Endothelial cell of umbilical vein (primary cell): ENCODE results near the gene KCNJ6. TPM values are rescaled to one million over a fixed set of nuclear protein-coding genes. Genes with fewer than 3 reads are reported as not detected.

Source experiments
- BruUV-seq: library from RNA; stranded (reverse); fragments of 400-500 nt; replicated peaks from 2 replicates; lab custom pipeline; 2021; lab: Mats Ljungman, UMichigan
- CTCF ChIA-PET: fragments of 300-600, 350-600 bp; sonication (Branson Sonifier 250); formaldehyde crosslinking; loops from one replicate; lab custom pipeline; 2021; ENCODE audit warnings: antibody characterized with exemption, inconsistent platforms; lab: Charles Lee
- POLR2A ChIA-PET: fragments of 300-600, 350-600 bp; sonication (Branson Sonifier 250); formaldehyde crosslinking; loops from one replicate; lab custom pipeline; 2021; ENCODE audit warnings: antibody characterized with exemption, inconsistent platforms; lab: Charles Lee
- DNase-seq: peaks from one replicate; pipeline ENCODE4 v3.0.0-alpha.2; 2011; ENCODE audit warnings: low read depth, low spot score
- FAIRE-seq: peaks from 2 replicates; lab custom pipeline; 2011; peaks lifted over from hg19 to GRCh38; lab: Jason Lieb, UNC
- H2AFZ ChIP-seq: 2 replicates; pipeline ENCODE4 v1.6.0; 2012; ENCODE audit warnings: low read depth, low read length, control low read depth, inconsistent platforms
- H3K27ac ChIP-seq: 2 replicates; pipeline ENCODE4 v1.5.1; 2011; ENCODE audit warnings: low read depth, mild to moderate bottlenecking, control low read depth, low read length, moderate library complexity; ENCODE audit not compliant: insufficient read depth
- H3K27me3 ChIP-seq, 2 experiments: 2 replicates each; pipeline versions ENCODE4 v1.6.0 to v1.6.1; 2011; ENCODE audit warnings: low read length in 2 of 2, mixed read lengths in 1 of 2; ENCODE audit not compliant: control insufficient read depth in 2 of 2, insufficient read depth in 2 of 2
- H3K36me3 ChIP-seq, 2 experiments: 2 replicates in 1 of 2; 3 replicates in 1 of 2; pipeline ENCODE4 v1.5.1; 2011; ENCODE audit warnings: low read length in 2 of 2, mild to moderate bottlenecking in 1 of 2, moderate library complexity in 1 of 2; ENCODE audit not compliant: control insufficient read depth in 2 of 2, insufficient read depth in 2 of 2; ENCODE audit errors: extremely low read depth in 1 of 2
- H3K4me1 ChIP-seq: 3 replicates; pipeline ENCODE4 v1.5.1; 2011; ENCODE audit warnings: mild to moderate bottlenecking, low read length; ENCODE audit not compliant: control insufficient read depth, insufficient read depth; ENCODE audit errors: extremely low read depth
- H3K4me2 ChIP-seq: 2 replicates; pipeline ENCODE4 v1.6.1; 2011; ENCODE audit warnings: low read length, control low read depth, mixed read lengths; ENCODE audit not compliant: insufficient read depth
- H3K4me3 ChIP-seq, 3 experiments: fragments of 200-600 bp in 1 of 3; sonication (generic), shearing (Covaris generic) in 1 of 3; replicated peaks in 1 of 3; 2 replicates each; pipeline ENCODE4 v1.5.1; 2011 to 2016; ENCODE audit warnings: control low read depth in 3 of 3, low read length in 3 of 3, mild to moderate bottlenecking in 2 of 3, inconsistent platforms in 1 of 3, low read depth in 1 of 3, moderate library complexity in 1 of 3; ENCODE audit not compliant: insufficient read depth in 1 of 3
- H3K79me2 ChIP-seq: 2 replicates; pipeline ENCODE4 v1.6.0; 2012; ENCODE audit warnings: low read length, inconsistent platforms; ENCODE audit not compliant: control insufficient read depth, insufficient read depth
- H3K9ac ChIP-seq: replicated peaks from 2 replicates; pipeline ENCODE3; 2011; ENCODE audit warnings: low read length, control low read depth; ENCODE audit not compliant: insufficient read depth; ENCODE audit errors: extremely low read depth
- H3K9me1 ChIP-seq: replicated peaks from 3 replicates; pipeline ENCODE4 v1.6.0; 2011; ENCODE audit warnings: mild to moderate bottlenecking, low read length; ENCODE audit not compliant: control insufficient read depth, insufficient read depth; ENCODE audit errors: extremely low read depth
- H3K9me3 ChIP-seq: replicated peaks from 2 replicates; pipeline ENCODE4 v1.5.1; 2012; ENCODE audit warnings: low read length, inconsistent platforms; ENCODE audit not compliant: control insufficient read depth, insufficient read depth
- H4K20me1 ChIP-seq: replicated peaks from 2 replicates; pipeline ENCODE3; 2011; ENCODE audit warnings: mild to moderate bottlenecking, low read length; ENCODE audit not compliant: control insufficient read depth, insufficient read depth; ENCODE audit errors: extremely low read depth
- CTCF ChIP-seq, 2 donors: IDR thresholded peaks; 1 replicate in 1 of 2; 2 replicates in 1 of 2; pipeline ENCODE4 v1.5.1; 2011; ENCODE audit warnings: low read length in 2 of 2, mild to moderate bottlenecking in 2 of 2, moderate library complexity in 2 of 2, control low read depth in 1 of 2, inconsistent platforms in 1 of 2, low read depth in 1 of 2; ENCODE audit not compliant: insufficient read depth in 1 of 2; ENCODE audit errors: extremely low read depth in 1 of 2
- EZH2 ChIP-seq: IDR thresholded peaks from 2 replicates; pipeline ENCODE4 v1.6.1; 2012; ENCODE audit warnings: borderline replicate concordance, low read depth, mild to moderate bottlenecking, moderate library complexity, low read length, inconsistent platforms; ENCODE audit not compliant: severe bottlenecking
- FOS ChIP-seq: IDR thresholded peaks from 2 replicates; pipeline ENCODE4 v1.6.1; 2011; ENCODE audit warnings: mild to moderate bottlenecking, low read length, moderate library complexity, borderline replicate concordance; ENCODE audit not compliant: insufficient read depth
- GATA2 ChIP-seq: IDR thresholded peaks from 2 replicates; pipeline ENCODE4 v1.7.0; 2011; ENCODE audit warnings: low read depth, mild to moderate bottlenecking, moderate library complexity, mixed read lengths, low read length; ENCODE audit not compliant: insufficient read length, insufficient read depth
- JUN ChIP-seq: IDR thresholded peaks from 2 replicates; pipeline ENCODE4 v1.6.1; 2011; ENCODE audit warnings: borderline replicate concordance, low read depth; ENCODE audit not compliant: insufficient read length, insufficient read depth
- MAX ChIP-seq: IDR thresholded peaks from 2 replicates; pipeline ENCODE4 v1.6.1; 2011; ENCODE audit not compliant: insufficient read depth, insufficient read length
- MYC ChIP-seq: IDR thresholded peaks from one replicate; pipeline ENCODE4 v1.6.1; 2011; ENCODE audit warnings: mild to moderate bottlenecking, low read depth, low read length
- POLR2A ChIP-seq: IDR thresholded peaks from 2 replicates; pipeline ENCODE4 v1.6.1; 2012; ENCODE audit warnings: low read depth, mild to moderate bottlenecking, control low read depth, low read length
- POLR2AphosphoS5 ChIP-seq: IDR thresholded peaks from 2 replicates; pipeline ENCODE4 v1.6.1; 2012; ENCODE audit warnings: low read depth, mild to moderate bottlenecking, control low read depth, low read length, moderate library complexity; ENCODE audit not compliant: insufficient read depth
- dilution Hi-C: fragments of 300-500 bp; cut with MboI; formaldehyde crosslinking; loops from one replicate; pipeline ENCODE4 v1.15.0; 2019; ENCODE audit warnings: low sequenced_read_pairs; ENCODE audit not compliant: extremely low pct_ligation_motif_present
- intact Hi-C: fragments of 100-400 bp; cut with micrococcal nuclease; formaldehyde crosslinking; loops from one replicate; pipeline ENCODE4 v1.10.0; 2022
- polyA plus RNA-seq, 4 experiments: library from polyadenylated mRNA; depleted of rRNA in 3 of 4; stranded (reverse) in 3 of 4; unstranded in 1 of 4; fragments of >200 nt; gene quantifications; 2 replicates each; pipeline versions ENCODE4 v1.2.1 to v1.2.3, GENCODE V29; 2011 to 2012; ENCODE audit warnings: missing spikeins in 1 of 4
- total RNA-seq: library from RNA; stranded (reverse); gene quantifications from 2 replicates; pipeline ENCODE4 v1.2.3, GENCODE V29; 2021

KCNJ6 gene
- total and polyA plus RNA-seq, 2 donors (not counting 3 experiments of a cell fraction or from before 2014, with no cell fraction given) = not detected

GRCh38 chr21:37565530-37566223 is 350.6 kb downstream of the KCNJ6 start:
- no peak overlapping the region for H3K9ac ChIP-seq
- no peak overlapping the region for H3K4me3 ChIP-seq
- FAIRE-seq (no peak), DNase-seq (no peak)
- H3K4me2 ChIP-seq = no peak overlapping the region
- no peaks in the 10 kb centered on the region for H3K9me3 ChIP-seq
- H4K20me1 ChIP-seq = no peaks in the 10 kb centered on the region
- ChIA-PET CTCF (interaction anchor here (0.6 to 2.3 kb wide), 3 partner anchors 10 to 822 kb away, joined by 3 to 15 read pairs (median 3); no protein-coding TSS in a partner anchor), POLR2A (interaction anchor here (0.7 kb wide), 2 partner anchors 21 to 69 kb away, joined by 3 to 9 read pairs; no protein-coding TSS in a partner anchor)
- no peak overlapping the region for H2AFZ ChIP-seq
- no peak overlapping the region for H3K27ac ChIP-seq
- peaks cover 4 to 5% of the 10 kb centered on the region in 2 experiments for H3K27me3 ChIP-seq
- BruUV-seq = no TSS peak
- H3K4me1 ChIP-seq = peaks cover 14% of the 10 kb centered on the region
- dilution Hi-C loops (no loop called here), intact Hi-C loops (no loop called here)
- H3K36me3 ChIP-seq = no peaks in the 10 kb centered on the region
- H3K79me2 ChIP-seq = no peaks in the 10 kb centered on the region
- no peaks in the 10 kb centered on the region for H3K9me1 ChIP-seq
- TF ChIP-seq MAX (no peak), MYC (no peak), POLR2A (no peak), FOS (no peak), CTCF (IDR thresholded peaks at IDR 0.05; ENCODE audit: extremely low read depth in 1 of 2, insufficient read depth in 1 of 2, low read depth in 1 of 2, low read length in 2 of 2) (no peak), GATA2 (no peak), JUN (no peak), EZH2 (no peak), POLR2AphosphoS5 (no peak)
